CD14-positive monocyte (primary cell): ENCODE results near the gene BANP. TPM values are rescaled to one million over a fixed set of nuclear protein-coding genes. Genes with fewer than 3 reads are reported as not detected.
"Not testable (repeated sequence)": the region's sequence is repeated elsewhere in the genome, so short reads cannot be mapped to it uniquely, and the experiment has no call there.

Source experiments
- DNase-seq, 3 donors: peaks; one replicate each; pipeline ENCODE4 v3.0.0-alpha.2; 2011 to 2022
- H2AFZ ChIP-seq: 2 replicates; pipeline ENCODE4 v1.6.0; 2012; ENCODE audit warnings: mild to moderate bottlenecking, low read depth, low read length, inconsistent platforms; ENCODE audit not compliant: insufficient read depth, poor library complexity, severe bottlenecking
- H3K27ac ChIP-seq, 2 donors: 1 replicate in 1 of 2; 2 replicates in 1 of 2; pipeline ENCODE4 v1.5.1; 2012 to 2013; ENCODE audit warnings: low read length in 2 of 2, control low read depth in 1 of 2, inconsistent platforms in 1 of 2, low read depth in 1 of 2, mild to moderate bottlenecking in 1 of 2
- H3K27me3 ChIP-seq, 2 donors: one replicate each; pipeline versions ENCODE4 v1.6.0 to v1.6.1; 2011 to 2013; ENCODE audit warnings: low read length in 2 of 2; ENCODE audit not compliant: control insufficient read depth in 2 of 2, insufficient read depth in 2 of 2
- H3K36me3 ChIP-seq, 2 donors: replicated peaks in 1 of 2; 1 replicate in 1 of 2; 2 replicates in 1 of 2; pipeline versions ENCODE4 v1.5.1 to v1.6.1; 2012 to 2013; ENCODE audit warnings: low read length in 2 of 2, control low read depth in 1 of 2, inconsistent platforms in 1 of 2, mild to moderate bottlenecking in 1 of 2; ENCODE audit not compliant: insufficient read depth in 2 of 2, control insufficient read depth in 1 of 2
- H3K4me1 ChIP-seq, 2 donors: 1 replicate in 1 of 2; 2 replicates in 1 of 2; pipeline versions ENCODE4 v1.5.1 to v1.6.1; 2012 to 2013; ENCODE audit warnings: low read length in 2 of 2, control low read depth in 1 of 2, inconsistent platforms in 1 of 2, mild to moderate bottlenecking in 1 of 2, moderate library complexity in 1 of 2; ENCODE audit not compliant: insufficient read depth in 2 of 2, control insufficient read depth in 1 of 2
- H3K4me2 ChIP-seq: replicated peaks from 2 replicates; pipeline ENCODE3; 2012; ENCODE audit warnings: low read length, moderate library complexity, mild to moderate bottlenecking; ENCODE audit not compliant: poor library complexity, severe bottlenecking; ENCODE audit errors: extremely low read depth
- H3K4me3 ChIP-seq, 3 experiments: fragments of 200-600 bp in 1 of 3; sonication (generic) in 1 of 3; replicated peaks in 1 of 3; 1 replicate in 2 of 3; 2 replicates in 1 of 3; pipeline ENCODE4 v1.5.1; 2011 to 2013; ENCODE audit warnings: low read length in 3 of 3, mild to moderate bottlenecking in 3 of 3, control low read depth in 2 of 3, low read depth in 2 of 3, inconsistent platforms in 1 of 3, moderate library complexity in 1 of 3
- H3K79me2 ChIP-seq: 2 replicates; pipeline ENCODE4 v1.6.0; 2012; ENCODE audit warnings: mild to moderate bottlenecking, control low read depth, inconsistent platforms, low read length, moderate library complexity; ENCODE audit not compliant: insufficient read depth
- H3K9ac ChIP-seq: 2 replicates; pipeline ENCODE4 v1.6.0; 2017; ENCODE audit warnings: low read length, mild to moderate bottlenecking; ENCODE audit not compliant: insufficient read depth, poor library complexity, severe bottlenecking
- H3K9me3 ChIP-seq, 2 donors: replicated peaks in 1 of 2; 1 replicate in 1 of 2; 2 replicates in 1 of 2; pipeline versions ENCODE4 v1.5.1 to v1.6.1; 2012 to 2013; ENCODE audit warnings: low read length in 2 of 2, control low read depth in 1 of 2; ENCODE audit not compliant: control insufficient read depth in 1 of 2, insufficient read depth in 1 of 2
- H4K20me1 ChIP-seq: 2 replicates; pipeline ENCODE4 v1.6.0; 2012; ENCODE audit warnings: mild to moderate bottlenecking, low read length, control low read depth, moderate library complexity; ENCODE audit not compliant: insufficient read depth
- H3K27ac Mint-ChIP-seq, 7 donors: one replicate each; pipeline ENCODE4 v1.8.0; 2020; ENCODE audit warnings: mild to moderate bottlenecking in 7 of 7, mixed read lengths in 7 of 7, moderate library complexity in 6 of 7, inconsistent platforms in 2 of 7
- H3K27me3 Mint-ChIP-seq, 3 donors: one replicate each; pipeline ENCODE4 v1.8.0; 2021 to 2022; ENCODE audit warnings: low read depth in 3 of 3, mild to moderate bottlenecking in 3 of 3, mixed read lengths in 3 of 3, moderate library complexity in 3 of 3, inconsistent platforms in 1 of 3
- H3K36me3 Mint-ChIP-seq, 2 donors: one replicate each; pipeline ENCODE4 v1.8.0; 2020; ENCODE audit warnings: mixed read lengths in 2 of 2, inconsistent platforms in 1 of 2, mild to moderate bottlenecking in 1 of 2
- H3K4me1 Mint-ChIP-seq: one replicate; pipeline ENCODE4 v1.8.0; 2020; ENCODE audit warnings: mild to moderate bottlenecking, mixed read lengths
- H3K4me3 Mint-ChIP-seq, 2 donors: one replicate each; pipeline ENCODE4 v1.8.0; 2020; ENCODE audit warnings: mild to moderate bottlenecking in 2 of 2, mixed read lengths in 2 of 2, moderate library complexity in 1 of 2
- H3K9me3 Mint-ChIP-seq, 7 donors: one replicate each; pipeline ENCODE4 v1.8.0; 2020 to 2022; ENCODE audit warnings: mixed read lengths in 7 of 7, mild to moderate bottlenecking in 6 of 7, moderate library complexity in 6 of 7, inconsistent platforms in 2 of 7
- CTCF ChIP-seq: fragments of 200-600 bp; IDR thresholded peaks from one replicate; pipeline ENCODE4 v1.8.0; 2022; ENCODE audit warnings: antibody characterized with exemption, mild to moderate bottlenecking
- WGBS: methylation state at CpG from one replicate; pipeline ENCODE4 v1.1.5; 2013; ENCODE audit warnings: missing lambda C conversion rate; ENCODE audit not compliant: insufficient coverage; 5-methylcytosine and 5-hydroxymethylcytosine counted together
- intact Hi-C, 2 donors: fragments of 100-400 bp; cut with micrococcal nuclease; formaldehyde crosslinking; loops; one replicate each; pipeline versions ENCODE4 v1.15.0 to v1.15.1; 2023
- polyA plus RNA-seq, 3 donors: library from polyadenylated mRNA; depleted of rRNA in 1 of 3; unstranded in 2 of 3; stranded (reverse) in 1 of 3; fragments of 300-500 nt in 2 of 3; fragments of >200 nt in 1 of 3; fragmentation: Illumina TruSeq in 2 of 3; gene quantifications; 1 replicate in 2 of 3; 2 replicates in 1 of 3; pipeline ENCODE4 v1.2.3, GENCODE V29; 2012 to 2021

Gene BANP
- polyA plus RNA-seq, 3 donors: 10.1 to 40.9 (median 11.7) TPM

GRCh38 chr16:88016964-88017363 is 65.7 kb downstream of the BANP start:
- Histone ChIP-seq H3K4me2 (no peak overlapping the region), H3K27ac (no peak overlapping the region), H4K20me1 (peaks cover 23% of the 10 kb centered on the region), H3K36me3 (peaks cover 46 to 74% of the 10 kb centered on the region in 2 donors), H3K4me3 (no peak overlapping the region), H3K9me3 (no peaks in the 10 kb centered on the region), H2AFZ (no peak overlapping the region), H3K4me1 (no peaks in the 10 kb centered on the region), H3K27me3 (no peaks in the 10 kb centered on the region), H3K79me2 (no peaks in the 10 kb centered on the region), H3K9ac (no peak overlapping the region)
- no peak for DNase-seq
- intact Hi-C loops: no loop called here
- Mint-ChIP-seq H3K9me3 (peaks cover 0 to 2% (median 0%) of the 10 kb centered on the region in 7 donors), H3K4me1 (no peaks in the 10 kb centered on the region), H3K27me3 (peaks cover 0 to 2% (median 1%) of the 10 kb centered on the region in 3 donors), H3K4me3 (no peak overlapping the region), H3K36me3 (peaks cover 74 to 90% of the 10 kb centered on the region in 2 donors), H3K27ac (peak overlapping the region in 2 of 7 donors; percentile 18 to 53)
- TF ChIP-seq CTCF: no peak
- WGBS: 98% methylated on average over 10 of the region's 11 CpGs

DNA sequence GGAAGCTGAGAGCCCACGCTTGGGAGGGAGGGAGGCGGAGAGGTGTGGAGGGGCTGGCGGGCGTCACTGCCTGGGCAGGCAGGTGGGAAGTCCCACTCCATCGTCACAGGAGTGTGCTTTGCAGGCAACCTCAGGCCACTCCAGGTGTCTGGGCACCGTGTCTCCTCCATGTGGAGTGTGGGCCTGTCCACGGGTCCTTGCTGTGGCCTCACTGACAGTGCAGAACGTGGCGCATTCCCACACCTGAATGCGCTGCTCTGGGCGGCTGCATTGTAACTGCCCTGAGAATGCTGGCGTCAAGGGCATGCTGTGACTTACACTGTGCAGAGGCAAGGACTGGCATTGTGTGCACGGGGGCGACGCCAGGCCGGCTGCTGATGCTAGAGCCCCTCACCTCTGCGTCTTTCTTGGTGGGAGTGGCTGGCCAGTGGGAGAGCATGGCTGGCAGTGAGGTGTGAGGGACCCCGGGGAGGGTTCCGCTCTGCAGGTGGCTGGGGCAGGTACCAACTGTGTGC is 66.4 kb downstream of the BANP start:
- Mint-ChIP-seq H3K27ac (peak overlapping the region in 1 of 7 donors; percentile 37), H3K4me3 (no peak overlapping the region), H3K4me1 (no peaks in the 10 kb centered on the region), H3K36me3 (peaks cover 75 to 90% of the 10 kb centered on the region in 2 donors), H3K9me3 (peaks cover 0 to 2% (median 0%) of the 10 kb centered on the region in 7 donors), H3K27me3 (peaks cover 0 to 1% (median 0%) of the 10 kb centered on the region in 3 donors)
- peaks cover 50 to 74% of the 10 kb centered on the region in 2 donors for H3K36me3 ChIP-seq
- H3K79me2 ChIP-seq: no peaks in the 10 kb centered on the region
- no peak overlapping the region for H3K4me2 ChIP-seq
- intact Hi-C loops: no loop called here
- no peaks in the 10 kb centered on the region for H3K27me3 ChIP-seq
- H3K4me1 ChIP-seq: no peaks in the 10 kb centered on the region
- DNase-seq: no peak
- no peaks in the 10 kb centered on the region for H3K9me3 ChIP-seq
- no peak overlapping the region for H2AFZ ChIP-seq
- no peak for TF ChIP-seq CTCF
- WGBS: 92% methylated on average over 19 of the region's 19 CpGs
- H4K20me1 ChIP-seq: peaks cover 27% of the 10 kb centered on the region
- H3K9ac ChIP-seq: no peak overlapping the region
- no peak overlapping the region for H3K27ac ChIP-seq
- H3K4me3 ChIP-seq: no peak overlapping the region

DNA sequence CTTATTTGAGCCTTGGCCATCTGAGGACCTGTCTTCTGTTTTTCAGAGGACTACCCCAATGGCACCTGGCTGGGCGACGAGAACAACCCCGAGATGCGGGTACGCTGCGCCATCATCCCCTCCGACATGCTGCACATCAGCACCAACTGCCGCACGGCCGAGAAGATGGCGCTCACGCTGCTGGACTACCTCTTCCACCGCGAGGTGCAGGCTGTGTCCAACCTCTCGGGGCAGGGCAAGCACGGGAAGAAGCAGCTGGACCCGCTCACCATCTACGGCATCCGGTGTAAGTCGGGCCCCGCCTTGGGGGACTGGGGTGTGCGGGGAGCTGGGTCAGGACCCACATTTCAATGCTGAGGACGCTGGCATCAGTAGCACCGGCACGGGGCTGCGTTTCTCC is 67.1 kb downstream of the BANP start:
- intact Hi-C loops, H3K9ac ChIP-seq, H3K4me2 ChIP-seq, H3K27me3 Mint-ChIP-seq, DNase-seq, H3K27ac ChIP-seq, H3K4me3 Mint-ChIP-seq, H3K4me3 ChIP-seq, H2AFZ ChIP-seq, H3K9me3 Mint-ChIP-seq, H3K9me3 ChIP-seq, H3K79me2 ChIP-seq, H3K4me1 Mint-ChIP-seq, H3K4me1 ChIP-seq, H3K27me3 ChIP-seq: not testable (repeated sequence)
- H3K36me3 Mint-ChIP-seq: peaks cover 75 to 90% of the 10 kb centered on the region in 2 donors
- peak overlapping the region in 1 of 7 donors; percentile 6 for H3K27ac Mint-ChIP-seq
- Histone ChIP-seq H3K36me3 (peaks cover 47 to 74% of the 10 kb centered on the region in 2 donors), H4K20me1 (peaks cover 29% of the 10 kb centered on the region)
- WGBS: 98% methylated on average over 21 of the region's 26 CpGs
